ENCODE measurements around the gene SUV39H2.

GRCh38 chr10:14837757-14838581, 40.7 kb upstream of the SUV39H2 start, which contains the start of the genes CDNF, HSPA14 and MSANTD7:
- peak in 1 of 12 donors; percentile 12 for TF ChIP-seq CTCF (IDR thresholded peaks at IDR 0.05)
- TF ChIP-seq POLR2A (IDR thresholded peaks at IDR 0.05), result peak; percentile 28 to 87
